Karpas-422 (cell line): ENCODE data around the gene ATP9B. TPM values are rescaled to one million over a fixed set of nuclear protein-coding genes. Genes with fewer than 3 reads are reported as not detected.
"Not testable (repeated sequence)": the region's sequence is repeated elsewhere in the genome, so short reads cannot be mapped to it uniquely, and the experiment has no call there.

ENCODE experiments used
- DNase-seq: peaks from one replicate; pipeline ENCODE4 v3.0.0-alpha.2; 2015
- H2AFZ ChIP-seq: fragments of 200-600 bp; sonication (generic); 2 replicates; pipeline ENCODE4 v1.6.1; 2014; ENCODE audit warnings: antibody characterized with exemption, low read length, mixed read lengths
- H3K27ac ChIP-seq: fragments of 200-600 bp; sonication (generic); 2 replicates; pipeline ENCODE4 v1.5.1; 2014; ENCODE audit warnings: mild to moderate bottlenecking, low read length, moderate library complexity
- H3K27me3 ChIP-seq: fragments of 200-600 bp; sonication (generic); 2 replicates; pipeline ENCODE4 v1.6.1; 2014; ENCODE audit warnings: low read length, mixed read lengths
- H3K36me3 ChIP-seq: fragments of 200-600 bp; sonication (generic); 2 replicates; pipeline ENCODE4 v1.6.1; 2014; ENCODE audit warnings: low read length, mixed read lengths; ENCODE audit not compliant: insufficient read depth
- H3K4me1 ChIP-seq: fragments of 200-600 bp; sonication (generic); 2 replicates; pipeline ENCODE4 v1.6.1; 2014; ENCODE audit warnings: mild to moderate bottlenecking, low read length, mixed read lengths
- H3K4me2 ChIP-seq: fragments of 200-600 bp; sonication (generic); 2 replicates; pipeline ENCODE4 v1.6.1; 2014; ENCODE audit warnings: low read length, low read depth, mild to moderate bottlenecking; ENCODE audit not compliant: poor library complexity, severe bottlenecking
- H3K4me3 ChIP-seq: fragments of 200-600 bp; sonication (generic); 2 replicates; pipeline ENCODE4 v1.5.1; 2014; ENCODE audit warnings: mild to moderate bottlenecking, antibody characterized with exemption, low read length, mixed read lengths
- H3K79me2 ChIP-seq: fragments of 200-600 bp; sonication (generic); 2 replicates; pipeline ENCODE4 v1.6.1; 2014; ENCODE audit warnings: mild to moderate bottlenecking, low read length, mixed read lengths
- H3K9ac ChIP-seq: fragments of 200-600 bp; sonication (generic); 2 replicates; pipeline ENCODE4 v1.6.0; 2014; ENCODE audit warnings: low read length
- H3K9me2 ChIP-seq: fragments of 200-600 bp; sonication (generic), shearing (Covaris generic); replicated peaks from 2 replicates; pipeline ENCODE4 v1.6.0; 2014; ENCODE audit warnings: mild to moderate bottlenecking, low read length, moderate library complexity; ENCODE audit not compliant: insufficient read depth
- H3K9me3 ChIP-seq: fragments of 300-700, 200-600 bp; sonication (generic); 2 replicates; pipeline ENCODE4 v1.6.1; 2014; ENCODE audit warnings: low read length, mixed read lengths
- H4K20me1 ChIP-seq: fragments of 200-600 bp; sonication (generic); 2 replicates; pipeline ENCODE4 v1.6.1; 2014; ENCODE audit warnings: mild to moderate bottlenecking, antibody characterized with exemption, low read length, low read depth; ENCODE audit not compliant: insufficient read depth
- total RNA-seq: library from RNA; depleted of rRNA; stranded (reverse); fragments of >200 nt; shearing (Covaris generic); gene quantifications from 2 replicates; pipeline ENCODE4 v1.2.3, GENCODE V29; 2014; ENCODE audit warnings: low replicate concordance

The ATP9B gene
- total RNA-seq, 1 experiment from 2014 or later: 65.1 TPM

GRCh38 chr18:79326413-79327198, 257.4 kb downstream of the ATP9B start:
- Histone ChIP-seq H4K20me1 (no peaks in the 10 kb centered on the region), H3K27ac (no peak overlapping the region), H3K36me3 (peaks cover 5% of the 10 kb centered on the region), H2AFZ (no peak overlapping the region), H3K27me3 (no peaks in the 10 kb centered on the region), H3K4me3 (no peak overlapping the region), H3K4me2 (no peak overlapping the region), H3K79me2 (0 out of 2 replicates have a peak, but pooled peaks cover 6% of the 10 kb centered on the region), H3K9ac (no peak overlapping the region), H3K9me3 (no peaks in the 10 kb centered on the region), H3K9me2 (no peaks in the 10 kb centered on the region), H3K4me1 (no peaks in the 10 kb centered on the region)
- DNase-seq: no peak

GRCh38 chr18:79327199-79327721, 258.1 kb downstream of the ATP9B start:
- no peak for DNase-seq
- H3K36me3 ChIP-seq: peaks cover 5% of the 10 kb centered on the region
- H3K9me2 ChIP-seq: no peaks in the 10 kb centered on the region
- H3K9me3 ChIP-seq: no peaks in the 10 kb centered on the region
- H3K4me2 ChIP-seq: no peak overlapping the region
- H3K27ac ChIP-seq: no peak overlapping the region
- H3K4me1 ChIP-seq: no peaks in the 10 kb centered on the region
- H3K27me3 ChIP-seq: no peaks in the 10 kb centered on the region
- H4K20me1 ChIP-seq: no peaks in the 10 kb centered on the region
- H3K79me2 ChIP-seq: 0 out of 2 replicates have a peak, but pooled peaks cover 6% of the 10 kb centered on the region
- H3K4me3 ChIP-seq: no peak overlapping the region
- H3K9ac ChIP-seq: no peak overlapping the region
- H2AFZ ChIP-seq: no peak overlapping the region

GRCh38 chr18:79327915-79328314, 258.7 kb downstream of the ATP9B start:
- H4K20me1 ChIP-seq, H3K9me3 ChIP-seq, H3K79me2 ChIP-seq, H3K4me3 ChIP-seq, H3K9ac ChIP-seq, DNase-seq, H3K36me3 ChIP-seq, H2AFZ ChIP-seq, H3K27ac ChIP-seq, H3K4me1 ChIP-seq, H3K9me2 ChIP-seq, H3K4me2 ChIP-seq, H3K27me3 ChIP-seq: not testable (repeated sequence)

- Histone ChIP-seq H3K4me3 (no peak overlapping the region), H3K9me2 (no peaks in the 10 kb centered on the region), H4K20me1 (no peaks in the 10 kb centered on the region), H2AFZ (no peak overlapping the region), H3K79me2 (0 out of 2 replicates have a peak, but pooled peaks cover 3% of the 10 kb centered on the region), H3K9me3 (no peaks in the 10 kb centered on the region), H3K4me2 (no peak overlapping the region), H3K36me3 (peaks cover 3% of the 10 kb centered on the region), H3K4me1 (no peaks in the 10 kb centered on the region), H3K27ac (no peak overlapping the region), H3K27me3 (no peaks in the 10 kb centered on the region), H3K9ac (no peak overlapping the region)
- DNase-seq: no peak
Observed at GRCh38 chr18:79328887-79329286, 259.7 kb downstream of the ATP9B start.

GRCh38 chr18:79329786-79330185, 260.6 kb downstream of the ATP9B start:
- H2AFZ ChIP-seq: no peak overlapping the region
- H3K36me3 ChIP-seq: peaks cover 3% of the 10 kb centered on the region
- H3K27me3 ChIP-seq: no peaks in the 10 kb centered on the region
- H3K9me2 ChIP-seq: no peaks in the 10 kb centered on the region
- no peak overlapping the region for H3K27ac ChIP-seq
- H3K4me1 ChIP-seq: no peaks in the 10 kb centered on the region
- H4K20me1 ChIP-seq: no peaks in the 10 kb centered on the region
- H3K79me2 ChIP-seq: no peaks in the 10 kb centered on the region
- H3K9me3 ChIP-seq: no peaks in the 10 kb centered on the region
- DNase-seq: no peak
- H3K9ac ChIP-seq: no peak overlapping the region
- no peak overlapping the region for H3K4me2 ChIP-seq
- H3K4me3 ChIP-seq: no peak overlapping the region

GRCh38 chr18:79332646-79333045, 263.5 kb downstream of the ATP9B start:
- no peaks in the 10 kb centered on the region; the same call in 1 of the 2 replicates for H3K36me3 ChIP-seq

GRCh38 chr18:79333046-79333445, 263.9 kb downstream of the ATP9B start:
- Histone ChIP-seq H3K4me1 (no peaks in the 10 kb centered on the region), H3K9me3 (no peaks in the 10 kb centered on the region), H3K9ac (no peak overlapping the region), H3K27me3 (no peaks in the 10 kb centered on the region), H3K79me2 (no peaks in the 10 kb centered on the region), H2AFZ (no peak overlapping the region), H3K27ac (no peak overlapping the region), H3K36me3 (no peaks in the 10 kb centered on the region; the same call in 1 of the 2 replicates), H3K4me3 (no peak overlapping the region), H4K20me1 (no peaks in the 10 kb centered on the region), H3K9me2 (no peaks in the 10 kb centered on the region), H3K4me2 (no peak overlapping the region)
- DNase-seq: no peak

More at GRCh38 chr18:79332646-79333045, 263.5 kb downstream of the ATP9B start:
- H3K4me1 ChIP-seq: no peaks in the 10 kb centered on the region
- H3K27me3 ChIP-seq: no peaks in the 10 kb centered on the region
- no peak overlapping the region for H3K4me2 ChIP-seq
- H3K79me2 ChIP-seq: no peaks in the 10 kb centered on the region
- no peaks in the 10 kb centered on the region for H3K9me2 ChIP-seq
- H3K4me3 ChIP-seq: no peak overlapping the region
- DNase-seq: no peak
- H3K9ac ChIP-seq: no peak overlapping the region
- no peaks in the 10 kb centered on the region for H3K9me3 ChIP-seq
- H3K27ac ChIP-seq: no peak overlapping the region
- H4K20me1 ChIP-seq: no peaks in the 10 kb centered on the region
- no peak overlapping the region for H2AFZ ChIP-seq

- Histone ChIP-seq H3K4me2 (no peak overlapping the region), H3K4me3 (no peak overlapping the region), H4K20me1 (no peaks in the 10 kb centered on the region), H3K27ac (no peak overlapping the region), H3K9ac (no peak overlapping the region), H3K27me3 (no peaks in the 10 kb centered on the region), H3K4me1 (no peaks in the 10 kb centered on the region), H3K36me3 (peaks cover 15% of the 10 kb centered on the region), H3K9me3 (no peaks in the 10 kb centered on the region), H3K79me2 (no peaks in the 10 kb centered on the region; the same call in 1 of the 2 replicates), H3K9me2 (no peaks in the 10 kb centered on the region), H2AFZ (no peak overlapping the region)
- DNase-seq: no peak
Observed at GRCh38 chr18:79334496-79335233, 265.5 kb downstream of the ATP9B start.
